Tibial nerve (tissue), 4 donors: Measurements from ENCODE around the gene SEC14L5. TPM values are rescaled to one million over a fixed set of nuclear protein-coding genes. Genes with fewer than 3 reads are reported as not detected.
A peak's percentile ranks its signal among the peaks of the same experiment; 100 is the strongest.

Experiments used
- DNase-seq, 2 donors: peaks; one replicate each; pipeline ENCODE4 v3.0.0-alpha.2; 2019; ENCODE audit warnings: low spot score in 2 of 2
- H3K27ac ChIP-seq, 4 donors: fragments of 200-600 bp; sonication (generic) in 3 of 4; one replicate each; pipeline ENCODE4 v1.5.1; 2017 to 2019; ENCODE audit warnings: mild to moderate bottlenecking in 1 of 4
- H3K27me3 ChIP-seq, 2 donors: fragments of 200-600 bp; sonication (generic) in 1 of 2; one replicate each; pipeline versions ENCODE4 v1.5.1 to v1.6.0; 2017 to 2019
- H3K36me3 ChIP-seq, 3 donors: fragments of 200-600 bp; sonication (generic); one replicate each; pipeline ENCODE4 v1.5.1; 2018 to 2019
- H3K4me1 ChIP-seq, 4 donors: fragments of 200-600 bp; sonication (generic) in 3 of 4; one replicate each; pipeline ENCODE4 v1.5.1; 2017 to 2019
- H3K4me3 ChIP-seq, 4 donors: fragments of 200-600 bp; sonication (generic) in 3 of 4; one replicate each; pipeline ENCODE4 v1.5.1; 2017 to 2019; ENCODE audit warnings: mild to moderate bottlenecking in 1 of 4, moderate library complexity in 1 of 4
- H3K9me3 ChIP-seq, 4 donors: fragments of 200-600 bp; sonication (generic) in 3 of 4; one replicate each; pipeline ENCODE4 v1.5.1; 2017 to 2019
- EP300 ChIP-seq, 2 donors: sonication (generic); formaldehyde crosslinking; IDR thresholded peaks; one replicate each; pipeline ENCODE4 v1.6.1; 2017; ENCODE audit warnings: antibody characterized with exemption in 2 of 2, mild to moderate bottlenecking in 1 of 2
- POLR2A ChIP-seq, 2 donors: fragments of 450-650 bp; IDR thresholded peaks; one replicate each; pipeline ENCODE4 v1.6.1; 2017; ENCODE audit warnings: antibody characterized with exemption in 2 of 2, mild to moderate bottlenecking in 2 of 2, moderate library complexity in 2 of 2
- WGBS, 2 donors: methylation state at CpG; one replicate each; pipeline ENCODE4 v1.1.5; 2018; 5-methylcytosine and 5-hydroxymethylcytosine counted together
- total RNA-seq, 4 donors: library from RNA; depleted of rRNA; stranded (reverse); fragments of >200 nt; gene quantifications; one replicate each; pipeline ENCODE4 v1.1.0, GENCODE V29; 2016
- TF ChIP-seq, protein P1 (sequence below), 5 experiments: fragments of 200-600 bp in 3 of 5; fragments of 450-650 bp in 2 of 5; sonication (generic) in 3 of 5; IDR thresholded peaks; one replicate each; pipeline ENCODE4 v1.5.1; 2016 to 2019; ENCODE audit warnings: antibody characterized with exemption in 5 of 5, mild to moderate bottlenecking in 3 of 5, moderate library complexity in 2 of 5

Gene SEC14L5
- total RNA-seq, 4 donors from 2014 or later, result 12.0 to 29.0 (median 13.6) TPM

GRCh38 chr16:5028950-5029475 is 70.9 kb downstream of the SEC14L5 start:
- peaks cover 0 to 17% (median 6%) of the 10 kb centered on the region in 4 donors for H3K4me1 ChIP-seq
- H3K9me3 ChIP-seq, result no peaks in the 10 kb centered on the region
- no peak for TF ChIP-seq EP300 (IDR thresholded peaks at IDR 0.05)
- TF ChIP-seq, protein P1, sequence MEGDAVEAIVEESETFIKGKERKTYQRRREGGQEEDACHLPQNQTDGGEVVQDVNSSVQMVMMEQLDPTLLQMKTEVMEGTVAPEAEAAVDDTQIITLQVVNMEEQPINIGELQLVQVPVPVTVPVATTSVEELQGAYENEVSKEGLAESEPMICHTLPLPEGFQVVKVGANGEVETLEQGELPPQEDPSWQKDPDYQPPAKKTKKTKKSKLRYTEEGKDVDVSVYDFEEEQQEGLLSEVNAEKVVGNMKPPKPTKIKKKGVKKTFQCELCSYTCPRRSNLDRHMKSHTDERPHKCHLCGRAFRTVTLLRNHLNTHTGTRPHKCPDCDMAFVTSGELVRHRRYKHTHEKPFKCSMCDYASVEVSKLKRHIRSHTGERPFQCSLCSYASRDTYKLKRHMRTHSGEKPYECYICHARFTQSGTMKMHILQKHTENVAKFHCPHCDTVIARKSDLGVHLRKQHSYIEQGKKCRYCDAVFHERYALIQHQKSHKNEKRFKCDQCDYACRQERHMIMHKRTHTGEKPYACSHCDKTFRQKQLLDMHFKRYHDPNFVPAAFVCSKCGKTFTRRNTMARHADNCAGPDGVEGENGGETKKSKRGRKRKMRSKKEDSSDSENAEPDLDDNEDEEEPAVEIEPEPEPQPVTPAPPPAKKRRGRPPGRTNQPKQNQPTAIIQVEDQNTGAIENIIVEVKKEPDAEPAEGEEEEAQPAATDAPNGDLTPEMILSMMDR (IDR thresholded peaks at IDR 0.05), result no peak
- no peak for TF ChIP-seq POLR2A (IDR thresholded peaks at IDR 0.05)
- WGBS, 2 donors, result 92 to 93% methylated on average over 18 of the region's 18 CpGs
- DNase-seq, result no peak
- H3K36me3 ChIP-seq, result peaks cover 0 to 58% (median 0%) of the 10 kb centered on the region in 3 donors
- no peaks in the 10 kb centered on the region for H3K27me3 ChIP-seq
- H3K4me3 ChIP-seq, result no peak overlapping the region
- no peak overlapping the region for H3K27ac ChIP-seq

DNA sequence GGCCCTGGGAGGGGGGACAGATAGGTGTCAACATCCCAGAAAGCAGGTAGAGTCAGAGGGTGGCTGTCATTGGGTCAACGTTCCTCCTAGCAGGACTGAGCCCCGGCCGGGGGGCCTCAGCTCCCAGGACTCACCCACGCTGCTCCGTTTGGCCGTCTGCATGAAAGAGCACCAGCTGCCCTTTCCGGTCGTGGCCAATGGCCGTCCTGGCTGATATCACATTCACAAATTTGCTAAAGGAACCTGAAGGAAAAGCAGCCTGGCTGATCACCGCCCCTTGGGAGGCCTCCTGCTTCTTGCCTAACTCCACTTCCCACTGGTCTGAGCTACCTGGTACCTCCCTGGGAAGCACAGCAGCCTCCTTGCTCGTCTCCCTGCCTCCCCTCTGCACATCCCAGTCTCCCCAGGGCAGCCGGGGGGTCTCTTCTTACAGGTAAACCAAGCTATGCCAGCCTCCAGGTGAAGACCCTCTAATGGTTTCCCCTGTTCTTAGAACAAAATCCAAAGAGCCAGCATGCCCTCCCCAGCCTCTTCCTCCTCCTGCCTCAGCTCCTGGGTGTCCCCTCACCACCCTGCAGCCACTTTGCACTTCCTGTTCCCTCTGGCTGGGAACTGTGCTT is 72.2 kb downstream of the SEC14L5 start:
- no peak overlapping the region for H3K27ac ChIP-seq
- TF ChIP-seq, protein P1 (IDR thresholded peaks at IDR 0.05), result no peak
- TF ChIP-seq EP300 (IDR thresholded peaks at IDR 0.05), result no peak
- no peak for TF ChIP-seq POLR2A (IDR thresholded peaks at IDR 0.05)
- H3K36me3 ChIP-seq, result peaks cover 0 to 53% (median 0%) of the 10 kb centered on the region in 3 donors
- DNase-seq, result no peak
- H3K27me3 ChIP-seq, result no peaks in the 10 kb centered on the region
- peaks cover 0 to 23% (median 13%) of the 10 kb centered on the region in 4 donors for H3K4me1 ChIP-seq
- no peaks in the 10 kb centered on the region for H3K9me3 ChIP-seq
- WGBS, 2 donors, result 78 to 87% methylated on average over 11 to 12 of the region's 12 CpGs
- no peak overlapping the region for H3K4me3 ChIP-seq

DNA sequence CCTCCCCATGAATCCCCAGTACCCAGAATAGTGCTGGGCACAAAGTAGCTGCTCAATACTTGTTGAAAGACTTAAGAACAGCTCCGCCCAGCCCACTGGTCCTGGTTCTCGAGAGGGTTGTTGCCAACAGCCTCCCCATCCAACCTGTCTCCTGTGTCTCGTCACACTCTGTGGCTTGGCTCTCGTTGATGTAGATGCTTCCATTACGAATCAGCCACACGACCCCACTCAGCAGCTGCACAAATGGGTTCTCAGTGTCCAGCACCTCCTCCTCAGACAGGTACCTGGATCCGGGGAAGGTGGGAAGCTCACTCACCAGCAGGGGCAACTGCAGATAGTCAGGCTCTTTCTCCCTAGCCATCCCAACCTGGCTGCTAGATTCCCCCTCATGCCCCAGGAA is 73.5 kb downstream of the SEC14L5 start:
- 84 to 91% methylated on average over 7 of the region's 7 CpGs for WGBS, 2 donors
- H3K36me3 ChIP-seq, result peaks cover 0 to 49% (median 0%) of the 10 kb centered on the region in 3 donors
- no peak for DNase-seq

DNA sequence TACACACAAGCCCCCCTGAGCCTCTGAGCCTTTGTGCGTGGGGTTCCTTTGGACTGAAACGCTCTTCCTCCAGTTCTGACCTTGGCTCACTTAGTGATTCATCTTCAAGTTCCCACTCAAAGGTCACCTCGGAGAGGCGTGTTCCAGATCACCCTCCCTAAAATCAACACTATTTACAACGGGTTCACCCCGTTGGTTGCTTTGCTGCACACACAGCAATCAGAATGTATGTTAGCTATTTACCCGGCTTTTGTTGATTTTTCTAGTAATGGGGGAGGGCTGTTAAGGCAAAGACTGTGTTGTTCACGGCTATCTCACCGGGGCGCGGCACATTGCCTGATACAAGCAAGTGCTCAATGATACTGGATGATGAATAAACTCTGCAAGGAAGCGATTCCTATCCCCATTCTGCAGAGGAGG is 74.6 kb downstream of the SEC14L5 start:
- Histone ChIP-seq H3K4me3 (peak overlapping the region; percentile 66 to 97 (median 84)), H3K27me3 (no peaks in the 10 kb centered on the region), H3K9me3 (no peaks in the 10 kb centered on the region), H3K4me1 (peaks cover 0 to 21% (median 13%) of the 10 kb centered on the region in 4 donors), H3K27ac (peak overlapping the region in 2 of 4 donors; percentile 77 to 81), H3K36me3 (peaks cover 0 to 38% (median 0%) of the 10 kb centered on the region in 3 donors)
- TF ChIP-seq EP300 (IDR thresholded peaks at IDR 0.05) (no peak), POLR2A (IDR thresholded peaks at IDR 0.05) (no peak)
- TF ChIP-seq, protein P1 (IDR thresholded peaks at IDR 0.05), result no peak
- 37% methylated on average over 12 of the region's 12 CpGs for WGBS, 2 donors
- no peak for DNase-seq

More for the DNA sequence above, 73.5 kb downstream of the SEC14L5 start:
- Histone ChIP-seq H3K4me1 (peaks cover 0 to 21% (median 13%) of the 10 kb centered on the region in 4 donors), H3K27me3 (no peaks in the 10 kb centered on the region), H3K27ac (no peak overlapping the region), H3K4me3 (no peak overlapping the region), H3K9me3 (no peaks in the 10 kb centered on the region)
- TF ChIP-seq EP300 (IDR thresholded peaks at IDR 0.05), result no peak
- no peak for TF ChIP-seq POLR2A (IDR thresholded peaks at IDR 0.05)
- TF ChIP-seq, protein P1 (IDR thresholded peaks at IDR 0.05), result no peak
